ENCODE measurements around the gene TBX15. TPM values are rescaled to one million over a fixed set of nuclear protein-coding genes. Genes with fewer than 3 reads are reported as not detected.

The TBX15 gene
- total and polyA plus RNA-seq, 11 donors = 0.19 to 1.8 (median 0.63) TPM

GRCh38 chr1:118949315-118949714 is 38.8 kb downstream of the TBX15 start:
- TF ChIP-seq, protein P1, sequence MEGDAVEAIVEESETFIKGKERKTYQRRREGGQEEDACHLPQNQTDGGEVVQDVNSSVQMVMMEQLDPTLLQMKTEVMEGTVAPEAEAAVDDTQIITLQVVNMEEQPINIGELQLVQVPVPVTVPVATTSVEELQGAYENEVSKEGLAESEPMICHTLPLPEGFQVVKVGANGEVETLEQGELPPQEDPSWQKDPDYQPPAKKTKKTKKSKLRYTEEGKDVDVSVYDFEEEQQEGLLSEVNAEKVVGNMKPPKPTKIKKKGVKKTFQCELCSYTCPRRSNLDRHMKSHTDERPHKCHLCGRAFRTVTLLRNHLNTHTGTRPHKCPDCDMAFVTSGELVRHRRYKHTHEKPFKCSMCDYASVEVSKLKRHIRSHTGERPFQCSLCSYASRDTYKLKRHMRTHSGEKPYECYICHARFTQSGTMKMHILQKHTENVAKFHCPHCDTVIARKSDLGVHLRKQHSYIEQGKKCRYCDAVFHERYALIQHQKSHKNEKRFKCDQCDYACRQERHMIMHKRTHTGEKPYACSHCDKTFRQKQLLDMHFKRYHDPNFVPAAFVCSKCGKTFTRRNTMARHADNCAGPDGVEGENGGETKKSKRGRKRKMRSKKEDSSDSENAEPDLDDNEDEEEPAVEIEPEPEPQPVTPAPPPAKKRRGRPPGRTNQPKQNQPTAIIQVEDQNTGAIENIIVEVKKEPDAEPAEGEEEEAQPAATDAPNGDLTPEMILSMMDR (IDR thresholded peaks at IDR 0.05) = no peak
- Histone ChIP-seq H3K36me3 (no peaks in the 10 kb centered on the region), H3K27me3 (no peaks in the 10 kb centered on the region), H3K9me3 (no peaks in the 10 kb centered on the region), H3K4me1 (peaks cover 0 to 4% (median 0%) of the 10 kb centered on the region in 12 donors), H3K4me3 (no peak overlapping the region), H3K27ac (no peak overlapping the region)
- intact Hi-C loops (cut with DNase I) = no loop called here
- peak in 3 of 4 donors; percentile 65 to 93 (median 75) for ATAC-seq
- 65 to 78% (median 75%) methylated on average over 2 of the region's 2 CpGs for WGBS, 4 donors
- DNase-seq = peak in 1 of 5 donors; percentile 34

- Histone ChIP-seq H3K27ac (no peak overlapping the region), H3K4me1 (peaks cover 0 to 4% (median 0%) of the 10 kb centered on the region in 12 donors), H3K27me3 (no peaks in the 10 kb centered on the region), H3K4me3 (no peak overlapping the region), H3K36me3 (no peaks in the 10 kb centered on the region), H3K9me3 (no peaks in the 10 kb centered on the region)
- ATAC-seq = no peak
- no peak for TF ChIP-seq POLR2A (IDR thresholded peaks at IDR 0.05)
- TF ChIP-seq, protein P1 (IDR thresholded peaks at IDR 0.05) = no peak
- WGBS, 4 donors = 67 to 78% (median 75%) methylated on average over 1 of the region's 1 CpG
- no peak for DNase-seq
- intact Hi-C loops (cut with DNase I) = no loop called here
Observed at GRCh38 chr1:118948846-118949245, 39.3 kb downstream of the TBX15 start.

GRCh38 chr1:118948351-118948750 is 39.8 kb downstream of the TBX15 start:
- H3K4me1 ChIP-seq = peaks cover 0 to 4% (median 0%) of the 10 kb centered on the region in 12 donors
- DNase-seq (no peak), ATAC-seq (no peak)
- H3K4me3 ChIP-seq = no peak overlapping the region
- H3K36me3 ChIP-seq = no peaks in the 10 kb centered on the region
- no peaks in the 10 kb centered on the region for H3K27me3 ChIP-seq
- intact Hi-C loops (cut with DNase I) = no loop called here
- no peak for TF ChIP-seq POLR2A (IDR thresholded peaks at IDR 0.05)
- TF ChIP-seq, protein P1 (IDR thresholded peaks at IDR 0.05) = no peak
- H3K27ac ChIP-seq = no peak overlapping the region
- no peaks in the 10 kb centered on the region for H3K9me3 ChIP-seq

DNA sequence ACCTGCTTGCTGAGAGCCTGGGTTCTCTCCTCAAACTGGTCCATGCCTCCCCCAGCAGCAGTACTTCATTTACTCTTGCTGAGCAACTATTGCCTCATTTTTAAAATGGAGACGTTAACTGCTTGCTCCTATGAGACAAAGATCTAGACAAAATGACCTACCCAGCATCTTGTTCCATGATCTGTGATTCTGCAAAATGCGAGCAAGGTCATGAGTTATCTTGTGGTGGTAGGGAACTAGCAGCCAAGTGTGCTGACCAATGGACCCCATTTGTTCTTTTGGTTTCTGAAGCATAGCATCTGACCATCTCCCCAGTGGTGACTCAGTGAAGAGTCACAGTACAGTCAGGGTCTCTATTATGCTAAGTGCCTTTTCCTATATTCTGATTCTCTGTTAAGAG is 40.4 kb downstream of the TBX15 start:
- WGBS, 4 donors = 69 to 87% (median 81%) methylated on average over 2 of the region's 2 CpGs
- no peaks in the 10 kb centered on the region for H3K27me3 ChIP-seq
- TF ChIP-seq, protein P1 (IDR thresholded peaks at IDR 0.05) = no peak
- TF ChIP-seq POLR2A (IDR thresholded peaks at IDR 0.05) = no peak

More for the DNA sequence above, 40.4 kb downstream of the TBX15 start:
- Histone ChIP-seq H3K4me3 (no peak overlapping the region), H3K36me3 (no peaks in the 10 kb centered on the region), H3K27ac (no peak overlapping the region), H3K9me3 (no peaks in the 10 kb centered on the region), H3K4me1 (peaks cover 0 to 4% (median 0%) of the 10 kb centered on the region in 12 donors)
- ATAC-seq (no peak), DNase-seq (no peak)
- intact Hi-C loops (cut with DNase I) = no loop called here
